ENCODE measurements around the gene KLHL18. TPM values are rescaled to one million over a fixed set of nuclear protein-coding genes. Genes with fewer than 3 reads are reported as not detected.

Gene KLHL18
- total RNA-seq, 1 experiment from 2014 or later: 36.6 TPM

DNA sequence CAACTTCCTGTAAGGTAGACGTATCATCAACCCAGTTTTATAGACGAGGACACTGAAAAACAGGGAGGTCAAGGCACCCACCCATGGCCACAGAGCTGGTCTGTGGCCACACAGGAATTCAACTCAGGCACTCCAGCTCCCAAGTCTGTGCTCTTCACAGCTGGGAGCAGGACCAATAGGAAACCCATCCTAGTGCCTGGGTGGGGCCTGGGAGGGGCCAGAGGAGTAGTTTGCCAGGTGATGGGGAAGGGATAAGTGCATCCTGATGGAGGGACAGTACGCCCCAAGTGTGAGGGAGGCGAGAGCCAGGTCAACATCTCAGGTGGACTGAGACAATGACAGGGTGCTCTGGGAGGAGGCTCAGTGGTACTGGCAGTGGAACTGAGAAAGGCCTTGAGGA lies 22.1 kb upstream of the KLHL18 start:
- H3K27ac Mint-ChIP-seq (ENCODE audit: low read depth, unreplicated experiment): no peak overlapping the region
- no peaks in the 10 kb centered on the region for H3K36me3 Mint-ChIP-seq (ENCODE audit: insufficient read depth, unreplicated experiment)
- intact Hi-C loops (cut with micrococcal nuclease): no loop called here
- H3K9me3 Mint-ChIP-seq (ENCODE audit: unreplicated experiment): no peaks in the 10 kb centered on the region
- no peaks in the 10 kb centered on the region for H3K4me1 Mint-ChIP-seq (ENCODE audit: insufficient read depth, unreplicated experiment)
- ChIA-PET POLR2A (no interaction called here), CTCF (no interaction called here)
- TF ChIP-seq, protein P1, sequence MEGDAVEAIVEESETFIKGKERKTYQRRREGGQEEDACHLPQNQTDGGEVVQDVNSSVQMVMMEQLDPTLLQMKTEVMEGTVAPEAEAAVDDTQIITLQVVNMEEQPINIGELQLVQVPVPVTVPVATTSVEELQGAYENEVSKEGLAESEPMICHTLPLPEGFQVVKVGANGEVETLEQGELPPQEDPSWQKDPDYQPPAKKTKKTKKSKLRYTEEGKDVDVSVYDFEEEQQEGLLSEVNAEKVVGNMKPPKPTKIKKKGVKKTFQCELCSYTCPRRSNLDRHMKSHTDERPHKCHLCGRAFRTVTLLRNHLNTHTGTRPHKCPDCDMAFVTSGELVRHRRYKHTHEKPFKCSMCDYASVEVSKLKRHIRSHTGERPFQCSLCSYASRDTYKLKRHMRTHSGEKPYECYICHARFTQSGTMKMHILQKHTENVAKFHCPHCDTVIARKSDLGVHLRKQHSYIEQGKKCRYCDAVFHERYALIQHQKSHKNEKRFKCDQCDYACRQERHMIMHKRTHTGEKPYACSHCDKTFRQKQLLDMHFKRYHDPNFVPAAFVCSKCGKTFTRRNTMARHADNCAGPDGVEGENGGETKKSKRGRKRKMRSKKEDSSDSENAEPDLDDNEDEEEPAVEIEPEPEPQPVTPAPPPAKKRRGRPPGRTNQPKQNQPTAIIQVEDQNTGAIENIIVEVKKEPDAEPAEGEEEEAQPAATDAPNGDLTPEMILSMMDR (IDR thresholded peaks at IDR 0.05; ENCODE audit: unreplicated experiment): no peak
- DNase-seq (ENCODE audit: unreplicated experiment): no peak
- no peak overlapping the region for H3K4me3 Mint-ChIP-seq (ENCODE audit: unreplicated experiment)
- no peaks in the 10 kb centered on the region for H3K27me3 Mint-ChIP-seq (ENCODE audit: insufficient read depth, unreplicated experiment)
- BruUV-seq (replicated peaks): no TSS peak

DNA sequence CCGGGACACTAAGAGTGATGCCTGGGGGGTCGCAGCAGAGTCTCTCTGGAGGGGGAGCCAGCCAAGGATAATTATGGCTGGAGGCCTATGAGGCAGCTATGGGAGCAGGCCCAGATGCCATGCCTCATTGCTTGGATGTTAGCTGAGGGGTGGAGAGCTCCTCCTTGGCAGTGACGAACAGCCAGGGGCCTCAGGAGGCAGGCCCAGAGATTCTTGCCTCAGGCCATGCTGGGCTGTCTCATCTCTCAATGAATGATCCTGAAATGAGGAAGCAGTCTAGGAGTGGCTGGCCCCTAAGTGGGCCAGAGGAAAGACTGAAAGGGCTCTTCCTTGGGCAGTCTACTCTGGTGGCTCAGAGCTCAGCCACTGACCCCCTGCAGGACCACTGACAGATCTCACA lies 21.4 kb upstream of the KLHL18 start:
- H3K9me3 Mint-ChIP-seq (ENCODE audit: unreplicated experiment): no peaks in the 10 kb centered on the region
- intact Hi-C loops (cut with micrococcal nuclease): no loop called here
- H3K27me3 Mint-ChIP-seq (ENCODE audit: insufficient read depth, unreplicated experiment): no peaks in the 10 kb centered on the region
- TF ChIP-seq, protein P1 (IDR thresholded peaks at IDR 0.05; ENCODE audit: unreplicated experiment): no peak
- ChIA-PET POLR2A (no interaction called here), CTCF (interaction anchor here (0.6 kb wide), 1 partner anchor 670 kb away, joined by 4 read pairs; no protein-coding TSS in a partner anchor)
- no peaks in the 10 kb centered on the region for H3K36me3 Mint-ChIP-seq (ENCODE audit: insufficient read depth, unreplicated experiment)
- DNase-seq (ENCODE audit: unreplicated experiment): no peak
- H3K4me3 Mint-ChIP-seq (ENCODE audit: unreplicated experiment): no peak overlapping the region
- no TSS peak for BruUV-seq (replicated peaks)
- no peaks in the 10 kb centered on the region for H3K4me1 Mint-ChIP-seq (ENCODE audit: insufficient read depth, unreplicated experiment)
- no peak overlapping the region for H3K27ac Mint-ChIP-seq (ENCODE audit: low read depth, unreplicated experiment)

DNA sequence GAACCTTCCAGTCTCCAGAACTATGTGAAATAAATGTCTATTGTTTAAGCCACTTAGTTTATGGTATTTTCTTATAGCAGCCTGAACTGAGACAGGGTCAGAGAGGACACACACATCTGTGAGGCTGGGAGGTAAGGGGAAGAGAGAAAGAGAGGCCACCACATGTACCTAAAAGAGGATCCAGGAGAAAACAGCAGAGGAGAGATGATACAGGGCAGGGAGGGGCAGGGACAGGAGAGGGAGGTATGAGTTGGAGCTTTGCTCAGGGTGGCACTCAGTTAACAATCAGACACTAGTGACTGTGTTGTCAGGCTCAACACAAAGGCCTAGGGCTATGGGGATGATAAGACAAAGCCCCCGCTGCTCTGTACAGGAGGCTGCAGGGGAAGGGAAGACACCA lies 17.7 kb upstream of the KLHL18 start:
- ChIA-PET CTCF (no interaction called here), POLR2A (no interaction called here)
- Mint-ChIP-seq H3K27ac (ENCODE audit: low read depth, unreplicated experiment) (no peak overlapping the region), H3K4me3 (ENCODE audit: unreplicated experiment) (no peak overlapping the region), H3K36me3 (ENCODE audit: insufficient read depth, unreplicated experiment) (peaks cover 6% of the 10 kb centered on the region), H3K4me1 (ENCODE audit: insufficient read depth, unreplicated experiment) (peaks cover 8% of the 10 kb centered on the region), H3K27me3 (ENCODE audit: insufficient read depth, unreplicated experiment) (no peaks in the 10 kb centered on the region), H3K9me3 (ENCODE audit: unreplicated experiment) (no peaks in the 10 kb centered on the region)
- DNase-seq (ENCODE audit: unreplicated experiment): no peak
- intact Hi-C loops (cut with micrococcal nuclease): no loop called here
- no TSS peak for BruUV-seq (replicated peaks)
- TF ChIP-seq, protein P1 (IDR thresholded peaks at IDR 0.05; ENCODE audit: unreplicated experiment): no peak

DNA sequence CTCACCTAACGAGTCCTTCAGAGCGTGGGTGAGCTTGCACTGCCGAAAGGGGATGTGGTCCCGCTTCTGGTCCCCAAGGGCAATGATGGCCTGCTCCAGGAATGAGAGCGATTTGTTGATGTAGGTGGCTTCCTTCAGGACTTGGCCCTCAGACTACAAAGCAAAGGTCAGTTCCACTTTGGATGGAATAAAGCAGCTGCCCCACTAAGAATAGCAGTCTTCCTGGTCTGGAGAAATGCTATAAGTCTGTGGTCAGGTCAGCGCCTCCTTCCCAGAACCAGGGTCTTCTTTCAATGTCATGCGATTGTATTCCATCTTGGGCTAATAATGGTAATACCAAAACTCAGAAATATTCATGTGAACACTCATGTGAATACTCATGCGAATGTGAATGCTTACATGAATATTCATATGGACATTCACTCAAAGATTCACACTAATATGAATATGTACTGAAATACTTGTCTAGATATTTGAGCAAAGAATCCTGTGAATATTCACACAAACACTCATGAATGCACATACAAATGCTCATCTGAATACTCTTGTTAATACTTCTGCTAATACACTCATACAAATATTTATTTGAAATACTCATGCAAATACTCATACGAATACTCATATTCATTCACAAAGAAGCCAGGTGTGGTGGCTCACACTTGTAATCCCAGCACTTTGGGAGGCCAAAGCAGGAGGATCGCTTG lies 16.9 kb upstream of the KLHL18 start:
- no peaks in the 10 kb centered on the region for H3K9me3 Mint-ChIP-seq (ENCODE audit: unreplicated experiment)
- H3K36me3 Mint-ChIP-seq (ENCODE audit: insufficient read depth, unreplicated experiment): peaks cover 6% of the 10 kb centered on the region
- intact Hi-C loops (cut with micrococcal nuclease): no loop called here
- ChIA-PET POLR2A (interaction anchor here (0.6 to 0.8 kb wide), 3 partner anchors 11 to 331 kb away, joined by 3 to 4 read pairs (median 3); no protein-coding TSS in a partner anchor), CTCF (interaction anchor here (0.5 kb wide), 1 partner anchor 27 kb away, joined by 3 read pairs; no protein-coding TSS in a partner anchor)
- no peaks in the 10 kb centered on the region for H3K27me3 Mint-ChIP-seq (ENCODE audit: insufficient read depth, unreplicated experiment)
- DNase-seq (ENCODE audit: unreplicated experiment): no peak
- BruUV-seq (replicated peaks): no TSS peak
- TF ChIP-seq, protein P1 (IDR thresholded peaks at IDR 0.05; ENCODE audit: unreplicated experiment): no peak
- H3K27ac Mint-ChIP-seq (ENCODE audit: low read depth, unreplicated experiment): no peak overlapping the region
- peaks cover 8% of the 10 kb centered on the region for H3K4me1 Mint-ChIP-seq (ENCODE audit: insufficient read depth, unreplicated experiment)
- H3K4me3 Mint-ChIP-seq (ENCODE audit: unreplicated experiment): no peak overlapping the region

Data from MCF 10A (cell line).